HL-60 (cell line): ENCODE results near the gene PSMG3.
A peak's percentile ranks its signal among the peaks of the same experiment; 100 is the strongest.

Experiments used
- DNase-seq, 2 experiments: peaks; one replicate each; pipeline ENCODE4 v3.0.0-alpha.2; 2010 to 2020; ENCODE audit warnings: low read depth in 1 of 2, low spot score in 1 of 2
- H3K27ac ChIP-seq: fragments of 250-450 bp; sonication (Bioruptor Pico); replicated peaks from 2 replicates; pipeline ENCODE4 v1.5.1; 2020; ENCODE audit warnings: mild to moderate bottlenecking, moderate library complexity
- H3K27me3 ChIP-seq: fragments of 250-450 bp; sonication (Bioruptor Pico); 2 replicates; pipeline ENCODE4 v1.5.1; 2021; ENCODE audit warnings: mild to moderate bottlenecking, moderate library complexity; ENCODE audit not compliant: insufficient read depth, poor library complexity, severe bottlenecking
- H3K4me3 ChIP-seq: replicated peaks from 2 replicates; pipeline ENCODE4 v1.5.1; 2011; ENCODE audit warnings: mild to moderate bottlenecking, control low read depth, low read length; ENCODE audit not compliant: insufficient read depth
- GABPA ChIP-seq: IDR thresholded peaks from 2 replicates; pipeline ENCODE4 v1.6.1; 2012; ENCODE audit warnings: low read depth
- POLR2AphosphoS5 ChIP-seq: IDR thresholded peaks from 2 replicates; pipeline ENCODE4 v1.6.1; 2012; ENCODE audit warnings: low read depth
- SPI1 ChIP-seq: IDR thresholded peaks from 2 replicates; pipeline ENCODE4 v1.6.1; 2012; ENCODE audit warnings: low read depth, mild to moderate bottlenecking, borderline replicate concordance
- TF ChIP-seq, protein P1 (sequence below): IDR thresholded peaks from one replicate; pipeline ENCODE4 v1.5.1; 2011; ENCODE audit warnings: low read length, control low read depth, inconsistent platforms; ENCODE audit not compliant: insufficient read depth
- TF ChIP-seq, protein P2 (sequence below): IDR thresholded peaks from 2 replicates; pipeline ENCODE4 v1.6.1; 2012; ENCODE audit warnings: low read depth; ENCODE audit not compliant: insufficient replicate concordance

PSMG3 gene

DNA sequence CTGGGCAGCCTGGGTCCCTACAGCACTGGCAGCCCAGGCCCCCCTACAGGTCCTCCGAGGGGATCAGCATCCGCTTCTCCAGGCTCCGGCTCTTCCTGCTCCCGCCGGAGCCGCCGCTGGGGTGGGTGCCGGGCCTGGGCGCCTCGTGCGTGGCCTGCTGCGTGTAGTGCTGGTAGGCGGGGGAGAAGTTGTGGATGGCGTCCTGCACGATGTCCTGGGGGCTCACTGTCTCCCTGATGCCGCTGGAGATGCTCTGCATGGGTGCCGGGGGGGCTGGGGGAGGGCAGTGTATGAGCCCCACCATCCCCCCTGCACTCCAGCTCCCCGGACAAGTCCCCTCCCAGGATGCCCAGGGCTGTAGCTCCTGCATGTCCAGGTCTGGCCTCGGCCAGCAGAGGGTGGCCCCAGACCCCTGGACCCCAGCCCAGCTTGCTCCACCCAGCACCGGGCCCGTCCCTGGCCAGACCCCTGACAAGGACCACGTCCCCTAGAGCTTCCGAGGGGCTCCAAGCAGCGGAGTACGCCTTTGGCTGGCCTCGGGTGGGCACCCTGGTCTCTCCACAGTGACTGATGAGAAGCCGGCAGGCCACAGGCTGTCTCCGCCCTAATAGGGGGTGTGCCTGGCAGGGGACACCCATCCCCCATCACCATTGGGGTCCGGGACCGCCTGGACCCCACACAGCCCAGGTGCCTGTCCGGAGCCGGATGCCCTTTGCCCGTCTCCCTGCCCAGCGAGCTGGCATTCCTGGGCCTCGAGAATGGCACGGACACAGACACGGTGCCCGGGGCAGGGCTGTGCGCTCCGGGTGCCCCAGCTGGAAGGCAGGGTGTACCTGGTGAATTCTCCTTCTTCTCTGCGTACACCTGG, 22.7 kb downstream of the PSMG3 start:
- Histone ChIP-seq H3K27ac (no peak overlapping the region), H3K27me3 (no peaks in the 10 kb centered on the region), H3K4me3 (no peak overlapping the region)
- no peak for DNase-seq
- TF ChIP-seq, protein P1, sequence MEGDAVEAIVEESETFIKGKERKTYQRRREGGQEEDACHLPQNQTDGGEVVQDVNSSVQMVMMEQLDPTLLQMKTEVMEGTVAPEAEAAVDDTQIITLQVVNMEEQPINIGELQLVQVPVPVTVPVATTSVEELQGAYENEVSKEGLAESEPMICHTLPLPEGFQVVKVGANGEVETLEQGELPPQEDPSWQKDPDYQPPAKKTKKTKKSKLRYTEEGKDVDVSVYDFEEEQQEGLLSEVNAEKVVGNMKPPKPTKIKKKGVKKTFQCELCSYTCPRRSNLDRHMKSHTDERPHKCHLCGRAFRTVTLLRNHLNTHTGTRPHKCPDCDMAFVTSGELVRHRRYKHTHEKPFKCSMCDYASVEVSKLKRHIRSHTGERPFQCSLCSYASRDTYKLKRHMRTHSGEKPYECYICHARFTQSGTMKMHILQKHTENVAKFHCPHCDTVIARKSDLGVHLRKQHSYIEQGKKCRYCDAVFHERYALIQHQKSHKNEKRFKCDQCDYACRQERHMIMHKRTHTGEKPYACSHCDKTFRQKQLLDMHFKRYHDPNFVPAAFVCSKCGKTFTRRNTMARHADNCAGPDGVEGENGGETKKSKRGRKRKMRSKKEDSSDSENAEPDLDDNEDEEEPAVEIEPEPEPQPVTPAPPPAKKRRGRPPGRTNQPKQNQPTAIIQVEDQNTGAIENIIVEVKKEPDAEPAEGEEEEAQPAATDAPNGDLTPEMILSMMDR: no peak
- TF ChIP-seq, protein P2, sequence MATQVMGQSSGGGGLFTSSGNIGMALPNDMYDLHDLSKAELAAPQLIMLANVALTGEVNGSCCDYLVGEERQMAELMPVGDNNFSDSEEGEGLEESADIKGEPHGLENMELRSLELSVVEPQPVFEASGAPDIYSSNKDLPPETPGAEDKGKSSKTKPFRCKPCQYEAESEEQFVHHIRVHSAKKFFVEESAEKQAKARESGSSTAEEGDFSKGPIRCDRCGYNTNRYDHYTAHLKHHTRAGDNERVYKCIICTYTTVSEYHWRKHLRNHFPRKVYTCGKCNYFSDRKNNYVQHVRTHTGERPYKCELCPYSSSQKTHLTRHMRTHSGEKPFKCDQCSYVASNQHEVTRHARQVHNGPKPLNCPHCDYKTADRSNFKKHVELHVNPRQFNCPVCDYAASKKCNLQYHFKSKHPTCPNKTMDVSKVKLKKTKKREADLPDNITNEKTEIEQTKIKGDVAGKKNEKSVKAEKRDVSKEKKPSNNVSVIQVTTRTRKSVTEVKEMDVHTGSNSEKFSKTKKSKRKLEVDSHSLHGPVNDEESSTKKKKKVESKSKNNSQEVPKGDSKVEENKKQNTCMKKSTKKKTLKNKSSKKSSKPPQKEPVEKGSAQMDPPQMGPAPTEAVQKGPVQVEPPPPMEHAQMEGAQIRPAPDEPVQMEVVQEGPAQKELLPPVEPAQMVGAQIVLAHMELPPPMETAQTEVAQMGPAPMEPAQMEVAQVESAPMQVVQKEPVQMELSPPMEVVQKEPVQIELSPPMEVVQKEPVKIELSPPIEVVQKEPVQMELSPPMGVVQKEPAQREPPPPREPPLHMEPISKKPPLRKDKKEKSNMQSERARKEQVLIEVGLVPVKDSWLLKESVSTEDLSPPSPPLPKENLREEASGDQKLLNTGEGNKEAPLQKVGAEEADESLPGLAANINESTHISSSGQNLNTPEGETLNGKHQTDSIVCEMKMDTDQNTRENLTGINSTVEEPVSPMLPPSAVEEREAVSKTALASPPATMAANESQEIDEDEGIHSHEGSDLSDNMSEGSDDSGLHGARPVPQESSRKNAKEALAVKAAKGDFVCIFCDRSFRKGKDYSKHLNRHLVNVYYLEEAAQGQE: no peak
- no peak for TF ChIP-seq POLR2AphosphoS5
- no peak for TF ChIP-seq SPI1
- TF ChIP-seq GABPA: no peak

DNA sequence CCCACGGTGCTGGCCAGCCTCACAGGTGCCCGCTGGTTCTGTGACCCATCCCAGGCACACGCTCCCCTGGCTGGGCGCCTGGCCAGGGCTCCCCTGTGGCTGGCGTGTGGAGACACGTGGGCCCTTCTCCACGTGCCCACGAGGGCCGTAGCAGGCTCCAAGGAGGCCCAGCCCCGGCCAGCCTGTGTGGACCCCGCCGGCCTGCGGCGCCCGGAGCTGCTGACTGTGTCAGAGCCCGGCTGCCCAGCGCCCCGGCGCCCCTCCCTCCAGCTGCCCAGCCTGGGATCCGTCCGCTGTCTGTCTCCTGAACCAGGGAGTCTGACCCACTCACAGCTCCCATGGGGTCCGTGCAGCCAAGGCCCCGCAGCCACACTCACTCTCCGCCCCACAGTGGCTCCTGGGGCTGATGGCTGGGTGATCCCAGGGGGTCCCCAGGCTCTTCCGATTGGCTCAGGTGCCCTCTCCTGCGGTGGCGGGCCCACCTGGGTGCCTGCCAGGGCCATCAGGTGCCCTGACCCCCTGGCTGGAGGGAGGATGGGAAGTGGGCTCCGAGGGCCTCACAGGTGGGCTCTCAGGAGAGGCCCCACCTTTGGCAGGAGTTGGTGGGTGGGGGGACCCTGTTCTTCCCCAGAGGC, 23.4 kb downstream of the PSMG3 start:
- no peak for TF ChIP-seq POLR2AphosphoS5
- no peak for TF ChIP-seq SPI1
- no peak for TF ChIP-seq GABPA
- TF ChIP-seq, protein P2: no peak
- TF ChIP-seq, protein P1: no peak
- H3K27me3 ChIP-seq: no peaks in the 10 kb centered on the region
- peak overlapping the region; percentile 42 for H3K27ac ChIP-seq
- no peak for DNase-seq
- H3K4me3 ChIP-seq: no peak overlapping the region

DNA sequence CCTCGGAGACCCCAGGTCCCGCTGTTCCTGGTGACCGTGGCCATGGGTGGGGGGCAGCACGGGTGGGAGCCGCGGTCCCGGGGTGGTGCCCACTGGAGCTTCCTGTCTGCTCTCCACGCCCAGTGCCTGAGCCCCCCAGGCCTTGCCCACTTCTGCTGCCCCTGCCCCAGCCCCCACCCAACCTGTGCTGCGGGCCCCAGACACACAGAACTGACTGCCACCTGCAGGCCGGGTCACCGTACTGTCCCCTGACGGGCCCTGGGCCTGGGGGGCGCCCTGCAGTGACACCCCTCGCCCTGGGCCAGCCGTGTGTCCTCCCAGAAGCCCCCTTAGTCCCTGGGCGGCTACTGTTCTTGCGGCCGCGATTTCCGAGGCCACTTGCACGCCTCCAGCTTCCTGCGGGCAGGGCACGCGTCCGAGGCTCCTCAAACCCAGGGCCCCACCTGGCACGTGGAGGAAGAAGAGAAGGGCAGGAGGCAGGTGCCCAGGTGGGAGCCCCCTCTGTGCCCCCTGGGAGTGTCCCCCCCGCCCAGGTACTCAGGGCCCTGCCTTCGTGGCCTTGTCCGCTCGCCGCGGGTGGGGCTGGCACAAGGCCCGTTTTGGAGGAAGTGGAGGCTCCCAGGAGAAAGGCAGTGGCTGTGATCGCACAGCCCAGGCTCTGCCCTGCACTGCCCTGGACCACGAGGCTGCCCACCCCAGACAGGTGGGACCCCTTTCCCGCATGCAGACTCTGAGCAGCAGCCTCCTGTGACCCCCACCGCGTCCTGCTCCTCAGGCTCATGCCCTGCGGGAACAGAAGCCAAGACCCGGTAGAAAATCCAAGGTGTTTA, 24.2 kb downstream of the PSMG3 start:
- DNase-seq: no peak
- no peak overlapping the region for H3K4me3 ChIP-seq
- H3K27ac ChIP-seq: peak overlapping the region; percentile 42
- H3K27me3 ChIP-seq: no peaks in the 10 kb centered on the region
- TF ChIP-seq SPI1 (peak; percentile 11; the same call in 1 of the 2 replicates), POLR2AphosphoS5 (peak; percentile 44)
- TF ChIP-seq, protein P2: no peak
- TF ChIP-seq, protein P1: no peak
